ENCODE data around the gene MSANTD1.

DNA sequence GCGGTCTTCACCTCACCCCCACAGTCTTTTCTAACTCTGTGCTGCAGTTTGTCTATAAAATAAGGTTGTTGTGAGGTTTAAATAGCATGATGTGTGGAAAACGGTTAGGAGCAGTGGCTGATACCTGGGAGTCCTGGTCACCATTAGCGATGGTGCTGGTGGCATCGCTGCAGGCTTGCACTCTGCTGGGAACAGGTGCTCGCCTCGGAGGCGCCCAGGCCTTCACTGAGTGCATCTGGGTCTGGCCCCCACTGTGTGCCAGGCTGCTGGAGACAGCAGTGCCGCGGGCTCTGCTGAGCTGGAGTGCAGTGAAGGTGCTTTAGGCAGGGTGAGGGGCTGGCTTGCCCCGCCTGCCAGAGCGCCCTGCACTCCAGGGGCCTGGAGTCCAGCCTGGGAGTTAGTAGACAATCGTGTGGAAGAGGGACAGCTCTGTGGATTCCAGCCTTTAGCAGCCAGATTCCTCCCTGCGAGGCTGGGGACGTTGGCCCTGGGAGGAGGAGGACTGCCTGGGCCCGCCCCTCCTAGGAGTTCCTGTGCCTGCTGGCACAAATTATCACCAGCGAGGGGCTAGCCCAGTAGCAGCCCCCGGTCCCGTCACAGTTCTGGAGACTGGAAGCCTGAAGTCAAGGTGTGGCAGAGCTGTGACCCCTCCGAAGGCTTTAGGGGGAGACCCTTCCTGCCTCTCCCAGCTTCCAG is 51.2 kb downstream of the MSANTD1 start:
- TF ChIP-seq, protein P1, sequence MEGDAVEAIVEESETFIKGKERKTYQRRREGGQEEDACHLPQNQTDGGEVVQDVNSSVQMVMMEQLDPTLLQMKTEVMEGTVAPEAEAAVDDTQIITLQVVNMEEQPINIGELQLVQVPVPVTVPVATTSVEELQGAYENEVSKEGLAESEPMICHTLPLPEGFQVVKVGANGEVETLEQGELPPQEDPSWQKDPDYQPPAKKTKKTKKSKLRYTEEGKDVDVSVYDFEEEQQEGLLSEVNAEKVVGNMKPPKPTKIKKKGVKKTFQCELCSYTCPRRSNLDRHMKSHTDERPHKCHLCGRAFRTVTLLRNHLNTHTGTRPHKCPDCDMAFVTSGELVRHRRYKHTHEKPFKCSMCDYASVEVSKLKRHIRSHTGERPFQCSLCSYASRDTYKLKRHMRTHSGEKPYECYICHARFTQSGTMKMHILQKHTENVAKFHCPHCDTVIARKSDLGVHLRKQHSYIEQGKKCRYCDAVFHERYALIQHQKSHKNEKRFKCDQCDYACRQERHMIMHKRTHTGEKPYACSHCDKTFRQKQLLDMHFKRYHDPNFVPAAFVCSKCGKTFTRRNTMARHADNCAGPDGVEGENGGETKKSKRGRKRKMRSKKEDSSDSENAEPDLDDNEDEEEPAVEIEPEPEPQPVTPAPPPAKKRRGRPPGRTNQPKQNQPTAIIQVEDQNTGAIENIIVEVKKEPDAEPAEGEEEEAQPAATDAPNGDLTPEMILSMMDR (IDR thresholded peaks at IDR 0.05; ENCODE audit: low read depth, low read length, missing input control): no peak
- TF ChIP-seq MAX (IDR thresholded peaks at IDR 0.05): no peak
